ENCODE measurements around the gene PALLD. TPM values are rescaled to one million over a fixed set of nuclear protein-coding genes. Genes with fewer than 3 reads are reported as not detected.

PALLD gene
- total and polyA plus RNA-seq, 2 of the 8 experiments (the other 6 are each of a cell fraction or from before 2014, with no cell fraction given): 10.5 to 25.0 TPM

DNA sequence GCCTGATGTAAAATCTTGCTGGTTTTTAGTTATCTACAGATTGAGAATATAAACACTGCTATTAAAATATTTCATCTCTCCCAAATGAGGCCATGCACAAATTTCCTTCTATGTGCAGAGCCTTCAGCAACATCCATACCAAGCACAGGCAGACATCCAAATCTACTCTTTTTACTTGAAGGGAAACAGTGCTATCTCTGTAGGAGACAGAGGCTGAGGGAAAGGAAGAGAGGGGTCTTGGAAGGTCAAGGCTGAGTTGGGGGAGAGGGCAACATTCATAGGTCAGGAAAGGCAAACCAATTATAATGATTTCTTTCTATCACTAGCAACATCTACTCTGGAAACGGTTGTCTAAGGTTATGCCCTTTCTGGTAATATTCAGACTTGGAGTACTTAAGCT lies 273.0 kb downstream of the PALLD start (continued):
- TF ChIP-seq CHD2 (IDR thresholded peaks at IDR 0.05; ENCODE audit: low read length): no peak
- TF ChIP-seq CBX5 (IDR thresholded peaks at IDR 0.05; ENCODE audit: low read depth, low read length): no peak
- TF ChIP-seq PHF8 (conservative IDR thresholded peaks at IDR 0.05; ENCODE audit: low read depth, low read length): no peak

Data from H1 (cell line).